GM19193 (cell line): ENCODE measurements around the gene GRM5.

Experiments
- POLR2A ChIP-seq: IDR thresholded peaks from 4 replicates; pipeline ENCODE4 v1.6.1; 2011; ENCODE audit not compliant: insufficient read depth, insufficient read length; ENCODE audit errors: extremely low read depth

The GRM5 gene

DNA sequence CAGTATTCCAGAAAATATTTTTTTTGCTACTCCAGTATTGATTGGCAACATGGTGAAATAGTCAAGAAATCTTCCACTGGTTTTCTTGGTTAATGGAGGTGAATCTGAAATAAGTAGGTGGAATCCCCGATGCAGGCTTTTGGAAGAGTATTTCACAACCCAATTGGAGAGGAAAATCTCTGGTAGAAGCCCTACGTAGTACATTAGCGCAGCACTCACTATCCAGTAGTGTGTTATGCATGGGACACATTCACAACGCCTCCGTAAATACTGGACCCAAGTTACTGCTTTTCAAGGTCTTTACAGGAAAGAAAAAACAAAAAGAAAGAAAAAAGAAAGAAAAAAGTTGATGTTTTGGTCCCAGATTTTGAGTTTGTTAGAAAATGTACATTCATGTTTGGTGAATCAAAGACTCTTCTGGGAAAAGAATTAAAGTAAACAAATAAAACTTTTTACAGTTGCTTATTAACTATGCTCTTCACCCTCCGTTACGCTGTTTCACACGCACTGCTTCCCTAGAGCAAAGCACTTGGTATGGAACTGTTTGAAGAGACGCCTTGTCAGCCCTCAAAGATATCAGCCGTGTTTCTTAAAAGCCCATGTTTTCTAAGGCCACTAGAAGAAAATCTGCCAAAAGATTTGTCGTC is 557.9 kb downstream of the GRM5 start:
- TF ChIP-seq POLR2A, result no peak

DNA sequence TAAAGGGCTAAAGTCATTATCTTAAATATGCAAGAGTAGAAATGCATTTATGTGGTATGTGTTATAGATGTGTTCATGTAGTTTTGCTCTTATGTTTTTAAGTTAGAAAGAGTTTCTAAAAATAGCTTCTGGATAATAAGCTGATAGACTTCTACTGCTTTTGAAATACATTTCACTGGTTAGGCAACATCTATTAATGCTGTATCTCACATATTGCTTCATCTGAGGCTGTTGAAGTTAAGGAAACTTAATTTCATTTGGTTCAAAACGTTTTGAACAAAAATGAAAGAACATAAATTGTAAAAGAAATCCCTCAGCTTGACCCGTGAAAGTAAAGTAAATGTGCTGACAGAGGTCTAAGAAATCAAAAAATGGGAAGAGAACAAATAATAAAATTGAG is 564.2 kb downstream of the GRM5 start:
- no peak for TF ChIP-seq POLR2A

DNA sequence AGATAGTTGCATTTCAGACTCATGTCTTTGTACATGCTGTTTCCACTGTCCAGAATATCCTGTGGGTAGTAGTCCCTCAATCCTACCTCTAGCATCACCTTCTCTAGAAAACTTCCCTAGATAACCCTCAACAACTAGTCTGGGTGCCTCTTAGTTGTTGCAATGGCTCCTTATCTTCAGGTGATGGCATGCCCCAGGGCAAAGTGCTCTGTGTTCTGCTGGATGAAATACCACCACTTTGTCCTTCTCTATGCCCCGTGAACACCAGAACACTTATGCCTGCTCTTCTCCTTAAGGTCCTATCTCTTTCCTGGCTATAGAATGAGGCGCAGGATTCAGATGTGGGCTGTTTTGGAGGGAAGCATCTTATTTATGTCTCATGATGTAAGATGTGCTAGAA is 569.9 kb downstream of the GRM5 start:
- TF ChIP-seq POLR2A, result no peak

DNA sequence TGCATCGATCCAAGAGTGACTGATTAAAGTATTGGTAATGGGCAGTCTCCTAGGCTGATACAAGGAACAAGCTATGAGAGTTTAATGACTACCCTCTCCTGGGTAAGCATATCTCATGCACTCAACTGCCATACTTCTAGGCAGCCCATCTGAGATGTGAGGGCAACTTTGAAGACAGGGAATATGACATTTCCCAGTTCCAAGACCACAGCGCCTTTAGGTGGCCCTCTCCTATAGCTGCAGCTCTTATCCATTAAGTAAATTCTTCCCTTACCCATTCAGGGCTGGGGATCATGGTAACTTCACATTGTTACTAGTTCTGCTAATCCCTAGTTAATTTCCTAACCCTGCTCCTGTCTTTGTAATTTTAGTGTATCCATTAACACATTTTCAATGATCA is 570.9 kb downstream of the GRM5 start:
- TF ChIP-seq POLR2A, result no peak

DNA sequence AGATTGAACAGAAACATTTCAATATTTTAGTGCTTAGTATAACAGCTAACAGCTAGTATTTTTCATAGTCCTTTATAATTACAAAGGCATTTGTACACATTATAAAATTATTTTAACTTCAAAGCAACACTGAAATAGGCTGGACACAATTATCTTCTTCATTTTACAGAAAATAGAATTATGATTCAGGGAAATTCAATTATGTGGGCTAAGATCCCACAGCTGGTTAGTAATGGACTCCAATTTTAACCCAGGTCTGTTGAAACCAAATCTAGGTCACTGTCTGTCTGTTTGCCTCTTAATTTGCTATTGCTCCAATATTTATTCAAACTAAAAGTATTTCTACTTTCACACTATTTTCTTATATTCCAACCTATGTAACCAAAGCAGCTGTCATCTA is 574.1 kb downstream of the GRM5 start:
- no peak for TF ChIP-seq POLR2A

DNA sequence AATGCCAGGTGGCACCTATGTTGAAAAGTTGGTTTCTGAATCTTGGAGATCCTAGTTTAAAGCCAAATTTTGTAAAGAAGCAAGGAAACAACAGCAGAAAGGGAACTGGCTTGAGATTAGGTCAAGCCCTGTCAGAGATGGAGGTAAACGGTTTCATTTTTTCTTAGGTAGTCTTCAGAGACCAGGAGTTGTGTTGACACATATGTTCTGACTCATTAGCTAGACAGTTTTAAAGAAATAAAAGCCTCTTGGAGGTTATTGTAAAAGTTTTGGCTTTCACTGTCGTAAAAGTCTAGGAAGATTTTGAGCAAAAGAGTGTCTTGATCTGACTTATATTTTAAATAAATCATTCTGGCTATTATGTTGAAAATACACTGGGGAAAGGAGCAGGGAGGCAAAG is 576.8 kb downstream of the GRM5 start:
- no peak for TF ChIP-seq POLR2A

DNA sequence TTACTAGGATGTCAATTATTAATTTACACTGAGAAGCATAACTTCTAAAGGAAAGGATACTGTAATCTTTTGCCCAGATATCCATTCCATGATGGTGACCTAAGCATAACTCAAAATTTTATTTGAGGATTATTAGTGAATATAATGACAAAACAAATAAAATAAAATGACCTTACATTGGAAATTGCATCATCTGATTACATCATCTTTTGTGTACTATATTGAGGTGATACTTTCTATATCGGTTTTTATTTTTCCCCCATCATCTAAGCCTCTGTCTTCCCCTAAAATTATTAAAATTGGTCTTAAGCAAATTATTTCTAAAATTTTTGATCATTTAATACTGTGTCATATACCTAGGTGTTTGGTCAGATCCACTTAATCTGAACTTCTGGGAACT is 578.1 kb downstream of the GRM5 start:
- no peak for TF ChIP-seq POLR2A

DNA sequence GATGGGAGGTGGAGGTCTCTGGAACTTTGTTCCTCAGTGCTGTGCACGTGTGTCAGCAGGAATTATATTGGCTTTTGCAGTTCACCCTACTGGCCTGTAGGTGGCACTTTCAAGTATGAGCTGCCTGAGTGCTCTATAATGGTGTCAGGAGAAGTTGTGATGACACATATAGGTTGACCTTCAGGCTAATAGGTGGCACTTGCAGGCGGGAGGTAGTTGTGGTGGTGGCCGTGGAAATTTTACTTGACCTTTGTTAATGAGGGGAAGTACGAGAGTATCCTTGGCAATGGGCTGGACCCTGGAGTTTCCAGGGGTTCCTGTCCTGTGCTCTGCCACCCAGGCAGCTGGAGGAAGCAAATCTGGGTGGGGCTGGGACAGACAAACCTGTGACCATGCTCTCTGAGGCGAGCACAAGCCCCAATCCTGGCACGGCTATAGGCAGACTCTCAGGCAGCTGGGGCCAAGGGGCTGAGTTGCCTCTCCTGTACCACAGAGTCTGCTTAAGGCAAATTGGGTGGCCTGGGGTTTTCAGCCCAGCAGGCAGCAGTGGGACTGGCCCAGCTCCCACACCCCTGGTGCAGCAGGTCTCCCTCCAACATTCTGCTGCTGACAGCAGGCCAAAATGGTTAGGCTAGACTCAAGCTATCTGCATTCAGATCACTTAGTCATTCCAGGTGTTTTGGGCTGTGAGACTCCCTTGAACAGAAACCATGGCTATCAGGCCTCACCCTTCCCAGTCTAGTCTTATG is 580.7 kb downstream of the GRM5 start:
- no peak for TF ChIP-seq POLR2A

DNA sequence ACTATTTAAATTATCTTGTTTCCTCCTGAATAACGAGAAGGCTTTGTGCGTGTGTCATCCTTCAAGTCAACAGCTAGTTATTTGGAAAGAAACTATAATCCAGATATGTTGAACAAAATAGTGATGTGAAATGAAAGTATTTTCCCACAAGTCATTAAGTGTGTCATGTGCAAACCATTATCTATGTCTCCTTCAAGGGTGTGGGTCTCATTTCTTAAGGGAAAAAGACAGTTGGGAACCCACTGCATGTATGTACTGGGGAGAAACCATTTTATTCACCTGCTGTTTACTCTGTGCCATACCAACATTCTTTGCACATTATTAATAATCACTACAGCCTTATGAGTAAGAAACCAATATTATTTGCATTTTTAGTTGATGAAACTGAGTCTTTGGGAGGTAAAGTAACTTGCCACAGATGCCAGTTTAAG is 582.9 kb downstream of the GRM5 start:
- no peak for TF ChIP-seq POLR2A

DNA sequence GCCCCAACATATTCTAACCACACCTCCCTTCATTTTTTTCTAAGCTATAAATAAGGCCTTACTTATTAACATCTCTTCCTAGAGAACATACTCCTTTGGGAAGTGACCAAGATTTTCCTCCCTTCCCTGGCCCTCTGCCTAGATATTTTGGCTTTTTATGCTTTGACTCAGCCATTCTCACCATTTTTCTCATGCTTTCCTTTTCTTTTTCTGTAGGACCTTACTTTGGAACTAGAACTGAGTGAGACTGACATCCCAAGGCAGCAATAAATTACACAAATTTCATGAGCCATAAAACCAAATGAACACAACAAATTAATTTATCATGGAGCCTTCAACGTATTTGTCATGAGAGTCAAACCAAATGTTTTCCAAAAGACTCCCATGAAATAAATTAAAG is 585.6 kb downstream of the GRM5 start:
- TF ChIP-seq POLR2A, result no peak

DNA sequence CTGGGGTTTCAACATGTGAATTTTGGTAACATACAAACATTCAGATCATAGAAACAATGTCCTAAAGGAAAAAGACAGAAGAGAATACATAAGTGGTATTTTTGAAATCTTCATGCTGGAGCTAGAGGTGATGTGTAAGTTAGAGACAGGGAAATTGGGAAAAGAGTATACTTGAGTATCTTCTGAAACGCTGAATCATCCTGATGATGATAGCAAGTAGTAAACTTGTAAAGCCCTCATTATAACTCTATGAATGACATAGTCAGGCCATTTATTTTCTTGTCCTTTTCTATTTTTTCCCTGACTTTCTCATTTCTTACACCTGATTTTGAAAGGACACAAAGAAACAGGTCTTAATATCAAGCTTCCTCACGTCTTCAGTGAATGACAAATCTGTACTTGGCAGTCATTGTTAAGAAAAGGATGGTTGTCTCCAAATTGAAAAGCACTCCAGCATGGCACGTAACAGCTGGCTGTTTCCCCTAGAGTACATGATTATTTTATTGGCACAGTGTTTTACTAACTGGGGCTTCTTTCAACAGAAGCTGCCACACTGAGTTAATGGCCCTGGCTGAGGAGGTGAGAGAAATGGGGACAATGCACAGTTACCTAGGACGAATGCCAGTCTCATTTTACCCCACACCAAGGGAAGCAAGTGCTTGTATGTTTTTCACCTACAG is 587.5 kb downstream of the GRM5 start:
- TF ChIP-seq POLR2A, result no peak

DNA sequence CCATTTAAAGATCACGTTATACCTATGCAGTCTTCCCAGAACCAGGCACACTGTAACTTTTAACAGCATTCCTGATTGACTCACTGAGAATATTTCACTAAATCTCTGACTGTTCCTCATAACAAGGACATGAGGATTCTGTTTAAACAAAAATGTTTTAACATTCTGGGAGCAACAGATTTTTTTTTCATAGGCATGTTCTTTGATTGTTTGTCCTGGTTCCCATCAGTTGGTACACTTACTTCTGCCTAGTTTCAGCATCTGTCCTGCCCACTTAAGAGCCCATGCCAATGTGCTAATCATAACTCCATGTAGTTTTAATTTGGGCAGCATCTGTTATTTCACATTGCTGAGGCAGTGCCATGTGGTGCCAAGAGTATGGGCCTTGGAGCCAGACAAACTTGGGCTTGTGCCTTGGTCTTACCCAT is 589.8 kb downstream of the GRM5 start:
- no peak for TF ChIP-seq POLR2A

DNA sequence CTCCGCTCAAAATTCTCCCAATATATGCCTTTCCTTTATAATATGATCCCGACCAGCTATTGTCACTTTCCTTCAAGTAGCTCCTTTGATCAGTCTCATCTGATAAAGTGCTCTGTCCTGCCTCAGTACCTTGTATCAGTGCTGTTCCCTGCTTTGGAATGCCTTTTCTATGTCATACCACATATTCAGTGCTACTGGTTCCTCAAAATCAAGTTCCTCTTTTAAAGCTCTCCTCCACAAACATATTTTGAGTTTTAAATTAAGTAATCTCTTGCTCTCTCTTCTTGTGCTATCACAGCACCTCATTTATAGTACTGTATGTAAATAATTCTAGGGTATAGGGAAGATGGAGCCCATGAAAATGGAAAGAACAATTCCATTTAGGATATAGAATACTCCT is 591.1 kb downstream of the GRM5 start:
- TF ChIP-seq POLR2A, result no peak

DNA sequence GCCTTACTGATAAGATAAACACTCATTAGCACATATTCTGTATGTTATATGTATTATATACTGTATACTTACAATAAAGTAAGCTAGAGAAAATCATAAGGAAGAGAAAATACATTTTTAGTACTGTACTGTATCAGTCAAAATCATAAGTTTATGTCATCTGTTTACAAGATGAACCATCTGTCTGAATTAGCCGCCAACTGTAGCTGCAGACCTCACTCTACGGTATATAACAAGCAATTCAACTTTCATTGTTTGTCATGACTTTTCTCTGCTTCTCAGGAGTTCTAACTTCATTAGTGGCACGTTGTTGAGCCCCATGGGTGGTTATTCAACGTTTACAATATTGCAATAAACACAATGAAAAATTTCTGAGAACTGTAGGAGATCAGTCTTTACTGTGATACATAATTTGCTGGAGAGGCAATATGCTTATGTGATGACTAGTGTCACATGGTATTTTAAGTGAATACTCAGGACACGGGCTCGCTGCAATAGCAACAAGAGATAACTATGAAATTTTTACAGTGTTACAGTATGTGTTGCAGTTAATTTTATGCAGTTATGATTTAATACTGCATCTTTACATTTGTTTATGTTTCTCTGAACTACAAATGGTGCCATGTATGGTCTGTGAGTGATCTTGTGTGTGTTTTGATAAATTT is 596.1 kb downstream of the GRM5 start:
- TF ChIP-seq POLR2A, result no peak

DNA sequence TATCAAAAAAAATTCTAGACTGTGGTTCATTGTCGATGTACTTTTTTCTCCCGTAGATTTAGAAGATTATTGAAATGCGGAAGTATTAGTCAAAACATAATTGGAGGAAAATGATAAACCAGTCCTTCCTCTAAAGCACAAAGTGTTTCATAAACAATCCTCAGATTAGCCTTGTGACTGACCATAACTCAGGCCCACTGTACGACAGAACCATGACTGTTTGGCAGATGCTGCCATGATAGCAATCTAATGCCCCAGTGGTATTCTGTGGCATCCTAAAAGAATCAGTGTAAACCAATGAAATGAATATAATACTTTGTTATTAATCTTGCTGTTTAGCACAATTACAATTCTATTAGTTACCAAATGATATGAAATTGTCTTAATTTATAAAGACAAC is 601.3 kb downstream of the GRM5 start:
- TF ChIP-seq POLR2A, result no peak
